MCF 10A (cell line): ENCODE measurements around the gene INPP4A. TPM values are rescaled to one million over a fixed set of nuclear protein-coding genes. Genes with fewer than 3 reads are reported as not detected.

ENCODE experiments used
- BruUV-seq: library from RNA; stranded (reverse); fragments of 400-500 nt; replicated peaks from 2 replicates; lab custom pipeline; 2021; lab: Mats Ljungman, UMichigan
- CTCF ChIA-PET: fragments of 300-600 bp; sonication (Branson Sonifier 250); formaldehyde crosslinking; extraction: SDS; loops from one replicate; lab custom pipeline; 2021; ENCODE audit warnings: antibody characterized with exemption, inconsistent platforms; lab: Yijun Ruan, JAX
- POLR2A ChIA-PET: fragments of 300-600, 350-650 bp; sonication (Branson Sonifier 250); formaldehyde crosslinking; extraction: SDS; loops from one replicate; lab custom pipeline; 2020; ENCODE audit warnings: antibody characterized with exemption, inconsistent platforms; lab: Yijun Ruan, JAX
- DNase-seq: peaks from one replicate; pipeline ENCODE4 v3.0.0-alpha.2; 2018; ENCODE audit not compliant: unreplicated experiment
- H3K27ac Mint-ChIP-seq: one replicate; pipeline ENCODE4 v1.8.0; 2022; ENCODE audit warnings: mild to moderate bottlenecking, low read depth, mixed read lengths; ENCODE audit not compliant: unreplicated experiment
- H3K27me3 Mint-ChIP-seq: one replicate; pipeline ENCODE4 v1.8.0; 2022; ENCODE audit warnings: mixed read lengths; ENCODE audit not compliant: insufficient read depth, unreplicated experiment
- H3K36me3 Mint-ChIP-seq: one replicate; pipeline ENCODE4 v1.8.0; 2022; ENCODE audit warnings: mild to moderate bottlenecking, moderate library complexity, mixed read lengths; ENCODE audit not compliant: insufficient read depth, unreplicated experiment
- H3K4me1 Mint-ChIP-seq: one replicate; pipeline ENCODE4 v1.8.0; 2022; ENCODE audit warnings: mixed read lengths; ENCODE audit not compliant: insufficient read depth, unreplicated experiment
- H3K4me3 Mint-ChIP-seq: one replicate; pipeline ENCODE4 v1.8.0; 2022; ENCODE audit warnings: mild to moderate bottlenecking, moderate library complexity, mixed read lengths; ENCODE audit not compliant: unreplicated experiment
- H3K9me3 Mint-ChIP-seq: one replicate; pipeline ENCODE4 v1.8.0; 2022; ENCODE audit warnings: mixed read lengths; ENCODE audit not compliant: unreplicated experiment
- intact Hi-C: fragments of 100-400 bp; cut with micrococcal nuclease; formaldehyde crosslinking; loops from 2 replicates; pipeline ENCODE4 v1.14.1; 2022
- total RNA-seq: library from RNA; stranded (reverse); gene quantifications from 2 replicates; pipeline ENCODE4 v1.2.3, GENCODE V29; 2022
- TF ChIP-seq, protein P1 (sequence below): fragments of 200-600 bp; IDR thresholded peaks from one replicate; pipeline ENCODE4 v1.8.0; 2022; ENCODE audit warnings: antibody characterized with exemption, mild to moderate bottlenecking; ENCODE audit not compliant: unreplicated experiment

The INPP4A gene
- total RNA-seq, 1 experiment from 2014 or later: 21.5 TPM

- ChIA-PET CTCF (no interaction called here), POLR2A (no interaction called here)
- Mint-ChIP-seq H3K9me3 (no peaks in the 10 kb centered on the region), H3K27ac (no peak overlapping the region), H3K36me3 (no peaks in the 10 kb centered on the region), H3K4me1 (no peaks in the 10 kb centered on the region), H3K4me3 (no peak overlapping the region), H3K27me3 (no peaks in the 10 kb centered on the region)
- TF ChIP-seq, protein P1, sequence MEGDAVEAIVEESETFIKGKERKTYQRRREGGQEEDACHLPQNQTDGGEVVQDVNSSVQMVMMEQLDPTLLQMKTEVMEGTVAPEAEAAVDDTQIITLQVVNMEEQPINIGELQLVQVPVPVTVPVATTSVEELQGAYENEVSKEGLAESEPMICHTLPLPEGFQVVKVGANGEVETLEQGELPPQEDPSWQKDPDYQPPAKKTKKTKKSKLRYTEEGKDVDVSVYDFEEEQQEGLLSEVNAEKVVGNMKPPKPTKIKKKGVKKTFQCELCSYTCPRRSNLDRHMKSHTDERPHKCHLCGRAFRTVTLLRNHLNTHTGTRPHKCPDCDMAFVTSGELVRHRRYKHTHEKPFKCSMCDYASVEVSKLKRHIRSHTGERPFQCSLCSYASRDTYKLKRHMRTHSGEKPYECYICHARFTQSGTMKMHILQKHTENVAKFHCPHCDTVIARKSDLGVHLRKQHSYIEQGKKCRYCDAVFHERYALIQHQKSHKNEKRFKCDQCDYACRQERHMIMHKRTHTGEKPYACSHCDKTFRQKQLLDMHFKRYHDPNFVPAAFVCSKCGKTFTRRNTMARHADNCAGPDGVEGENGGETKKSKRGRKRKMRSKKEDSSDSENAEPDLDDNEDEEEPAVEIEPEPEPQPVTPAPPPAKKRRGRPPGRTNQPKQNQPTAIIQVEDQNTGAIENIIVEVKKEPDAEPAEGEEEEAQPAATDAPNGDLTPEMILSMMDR: no peak
- BruUV-seq: no TSS peak
- intact Hi-C loops: no loop called here
- no peak for DNase-seq
Measured at GRCh38 chr2:98498703-98499440, 54.2 kb downstream of the INPP4A start.

GRCh38 chr2:98500561-98500960 is 55.9 kb downstream of the INPP4A start:
- no peak overlapping the region for H3K27ac Mint-ChIP-seq
- no peaks in the 10 kb centered on the region for H3K4me1 Mint-ChIP-seq
- TF ChIP-seq, protein P1: no peak
- no peak overlapping the region for H3K4me3 Mint-ChIP-seq
- no peaks in the 10 kb centered on the region for H3K36me3 Mint-ChIP-seq
- H3K27me3 Mint-ChIP-seq: no peaks in the 10 kb centered on the region
- H3K9me3 Mint-ChIP-seq: no peaks in the 10 kb centered on the region
- intact Hi-C loops: no loop called here
- ChIA-PET CTCF (no interaction called here), POLR2A (no interaction called here)
- BruUV-seq: no TSS peak
- no peak for DNase-seq

DNA sequence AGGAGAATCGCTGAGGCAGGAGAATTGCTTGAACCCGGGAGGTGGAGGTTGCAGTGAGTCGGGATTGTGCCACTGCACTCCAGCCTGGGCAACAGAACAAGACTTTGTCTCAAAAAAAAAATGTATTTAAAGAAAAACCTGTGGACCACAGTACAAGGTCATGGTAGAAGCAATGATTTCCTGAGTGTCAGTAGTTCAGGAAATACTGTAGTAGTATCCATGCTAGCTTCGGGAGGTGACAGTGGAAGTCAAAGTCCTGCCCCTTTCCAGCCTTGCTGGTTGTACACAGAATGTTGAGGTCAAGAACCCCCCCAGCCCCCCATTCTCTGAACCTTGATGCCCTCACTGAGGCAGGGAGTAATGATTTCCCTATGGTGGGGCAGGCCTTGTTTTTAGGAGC is 56.6 kb downstream of the INPP4A start:
- DNase-seq: no peak
- Mint-ChIP-seq H3K27me3 (no peaks in the 10 kb centered on the region), H3K9me3 (no peaks in the 10 kb centered on the region), H3K4me1 (no peaks in the 10 kb centered on the region), H3K4me3 (no peak overlapping the region), H3K36me3 (no peaks in the 10 kb centered on the region), H3K27ac (no peak overlapping the region)
- BruUV-seq: no TSS peak
- POLR2A ChIA-PET: no interaction called here
- CTCF ChIA-PET: no interaction called here
- TF ChIP-seq, protein P1: no peak
- intact Hi-C loops: no loop called here

DNA sequence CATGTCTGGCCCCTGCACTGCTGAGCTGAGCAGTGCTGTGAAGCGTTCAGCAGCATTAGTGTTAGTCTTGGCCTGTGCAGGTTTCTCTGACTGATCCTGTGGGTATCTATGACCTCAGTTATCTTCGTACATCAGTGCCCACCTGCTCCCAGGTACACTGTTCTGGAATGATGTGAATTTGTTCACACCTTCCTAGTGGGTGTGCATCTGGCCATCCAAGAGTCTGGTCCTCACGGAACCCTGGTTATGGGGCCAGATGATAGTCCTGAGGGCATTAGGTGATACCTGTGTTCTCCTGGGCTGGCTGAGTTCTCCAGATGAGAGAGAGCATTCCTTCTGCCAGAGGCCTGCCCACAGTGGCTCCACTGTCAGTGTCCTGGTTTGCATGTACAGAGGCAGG is 57.2 kb downstream of the INPP4A start:
- no peaks in the 10 kb centered on the region for H3K27me3 Mint-ChIP-seq
- DNase-seq: no peak
- ChIA-PET POLR2A (no interaction called here), CTCF (no interaction called here)
- H3K4me3 Mint-ChIP-seq: no peak overlapping the region
- no peaks in the 10 kb centered on the region for H3K9me3 Mint-ChIP-seq
- no peaks in the 10 kb centered on the region for H3K4me1 Mint-ChIP-seq
- no peak overlapping the region for H3K27ac Mint-ChIP-seq
- BruUV-seq: no TSS peak
- H3K36me3 Mint-ChIP-seq: no peaks in the 10 kb centered on the region
- TF ChIP-seq, protein P1: no peak
- intact Hi-C loops: no loop called here
